Activated CD8-positive, alpha-beta T cell treated with anti-CD3 and anti-CD28 coated beads, Interleukin-2, amount 10 ng/mL, durations not matched to agents 7 days and 5 days (primary cell): ENCODE measurements around the gene CD34. TPM values are rescaled to one million over a fixed set of nuclear protein-coding genes. Genes with fewer than 3 reads are reported as not detected.

Experiments
- ATAC-seq: fragments of 150-1000 bp; cut with Tn5 transposase; one replicate; pipeline ENCODE4 v1.10.0; 2021; ENCODE audit warnings: moderate library complexity
- CTCF ChIA-PET: fragments of 350-600 bp; sonication (Branson Sonifier 250); formaldehyde crosslinking; loops from one replicate; lab custom pipeline; 2021; ENCODE audit warnings: antibody characterized with exemption; lab: Charles Lee
- POLR2A ChIA-PET: fragments of 350-600 bp; sonication (Branson Sonifier 250); formaldehyde crosslinking; loops from one replicate; lab custom pipeline; 2021; ENCODE audit warnings: antibody characterized with exemption; lab: Charles Lee
- DNase-seq: peaks from one replicate; pipeline ENCODE4 v3.0.0-alpha.2; 2020
- H3K27ac Mint-ChIP-seq: one replicate; pipeline ENCODE4 v1.8.0; 2021; ENCODE audit warnings: mild to moderate bottlenecking, mixed read lengths
- H3K27me3 Mint-ChIP-seq: one replicate; pipeline ENCODE4 v1.8.0; 2021; ENCODE audit warnings: low read depth, mixed read lengths
- H3K36me3 Mint-ChIP-seq: one replicate; pipeline ENCODE4 v1.8.0; 2021; ENCODE audit warnings: low read depth, mixed read lengths
- H3K4me1 Mint-ChIP-seq: one replicate; pipeline ENCODE4 v1.8.0; 2021; ENCODE audit warnings: low read depth, mixed read lengths
- H3K4me3 Mint-ChIP-seq: one replicate; pipeline ENCODE4 v1.8.0; 2021; ENCODE audit warnings: mild to moderate bottlenecking, mixed read lengths
- H3K9me3 Mint-ChIP-seq: one replicate; pipeline ENCODE4 v1.8.0; 2022; ENCODE audit warnings: mixed read lengths; ENCODE audit not compliant: insufficient read depth
- total RNA-seq, 2 experiments: library from RNA; stranded (reverse); gene quantifications; one replicate each; pipeline ENCODE4 v1.2.3, GENCODE V29; 2021

The CD34 gene
- total RNA-seq, 2 experiments from 2014 or later, result not detected

GRCh38 chr1:207840380-207840779 is 70.5 kb downstream of the CD34 start:
- H3K4me1 Mint-ChIP-seq, result peaks cover 45% of the 10 kb centered on the region
- H3K27me3 Mint-ChIP-seq, result no peaks in the 10 kb centered on the region
- H3K4me3 Mint-ChIP-seq, result no peak overlapping the region
- no peaks in the 10 kb centered on the region for H3K9me3 Mint-ChIP-seq
- ATAC-seq (no peak), DNase-seq (no peak)
- ChIA-PET POLR2A (no interaction called here), CTCF (interaction anchor here (0.9 to 25.7 kb wide), 3 partner anchors 11 to 44 kb away, joined by 3 to 656 read pairs (median 3); no protein-coding TSS in a partner anchor)
- no peak overlapping the region for H3K27ac Mint-ChIP-seq
- peaks cover 32% of the 10 kb centered on the region for H3K36me3 Mint-ChIP-seq

- ChIA-PET CTCF (interaction anchor here (0.9 to 25.7 kb wide), 3 partner anchors 10 to 46 kb away, joined by 5 to 656 read pairs (median 10); no protein-coding TSS in a partner anchor), POLR2A (interaction anchor here (1.1 to 1.3 kb wide), 2 partner anchors 13 to 15 kb away, joined by 4 to 6 read pairs; no protein-coding TSS in a partner anchor)
- ATAC-seq (no peak), DNase-seq (no peak)
- Mint-ChIP-seq H3K27me3 (no peaks in the 10 kb centered on the region), H3K4me3 (no peak overlapping the region), H3K27ac (peak overlapping the region; percentile 5), H3K9me3 (no peaks in the 10 kb centered on the region), H3K36me3 (peaks cover 29% of the 10 kb centered on the region), H3K4me1 (peaks cover 50% of the 10 kb centered on the region)
Measured at GRCh38 chr1:207839083-207839413, 71.9 kb downstream of the CD34 start.

GRCh38 chr1:207838156-207839082 is 72.5 kb downstream of the CD34 start:
- Mint-ChIP-seq H3K27me3 (no peaks in the 10 kb centered on the region), H3K4me3 (no peak overlapping the region), H3K9me3 (no peaks in the 10 kb centered on the region), H3K36me3 (peaks cover 27% of the 10 kb centered on the region), H3K4me1 (peaks cover 55% of the 10 kb centered on the region), H3K27ac (peak overlapping the region; percentile 16)
- ChIA-PET POLR2A (interaction anchor here (1.1 to 1.3 kb wide), 3 partner anchors 9 to 15 kb away, joined by 3 to 6 read pairs (median 4); no protein-coding TSS in a partner anchor), CTCF (interaction anchor here (0.9 to 25.7 kb wide), 3 partner anchors 9 to 46 kb away, joined by 5 to 656 read pairs (median 10); no protein-coding TSS in a partner anchor)
- DNase-seq (no peak), ATAC-seq (peak; percentile 21)

GRCh38 chr1:207837673-207838072 is 73.3 kb downstream of the CD34 start:
- no peaks in the 10 kb centered on the region for H3K27me3 Mint-ChIP-seq
- H3K36me3 Mint-ChIP-seq, result peaks cover 27% of the 10 kb centered on the region
- POLR2A ChIA-PET, result interaction anchor here (1.2 kb wide), 1 partner anchor 10 kb away, joined by 3 read pairs; no protein-coding TSS in a partner anchor
- no peak overlapping the region for H3K4me3 Mint-ChIP-seq
- CTCF ChIA-PET, result interaction anchor here (1.7 to 25.7 kb wide), 2 partner anchors 8 to 30 kb away, joined by 10 to 656 read pairs; no protein-coding TSS in a partner anchor
- H3K27ac Mint-ChIP-seq, result peak overlapping the region; percentile 6
- ATAC-seq (no peak), DNase-seq (no peak)
- no peaks in the 10 kb centered on the region for H3K9me3 Mint-ChIP-seq
- peaks cover 61% of the 10 kb centered on the region for H3K4me1 Mint-ChIP-seq

- peaks cover 67% of the 10 kb centered on the region for H3K4me1 Mint-ChIP-seq
- peaks cover 31% of the 10 kb centered on the region for H3K36me3 Mint-ChIP-seq
Measured at GRCh38 chr1:207836591-207837347, 74.2 kb downstream of the CD34 start.

GRCh38 chr1:207835958-207836357 is 75.0 kb downstream of the CD34 start:
- CTCF ChIA-PET, result interaction anchor here (0.7 to 25.7 kb wide), 4 partner anchors 12 to 127 kb away, joined by 3 to 656 read pairs (median 56); no protein-coding TSS in a partner anchor
- ATAC-seq (no peak), DNase-seq (no peak)
- Mint-ChIP-seq H3K4me1 (peaks cover 74% of the 10 kb centered on the region), H3K9me3 (no peaks in the 10 kb centered on the region), H3K36me3 (peaks cover 31% of the 10 kb centered on the region), H3K27me3 (no peaks in the 10 kb centered on the region), H3K27ac (no peak overlapping the region), H3K4me3 (no peak overlapping the region)
- POLR2A ChIA-PET, result interaction anchor here (2.2 kb wide), 1 partner anchor 10 kb away, joined by 7 read pairs; no protein-coding TSS in a partner anchor

More at GRCh38 chr1:207836591-207837347, 74.2 kb downstream of the CD34 start:
- DNase-seq (no peak), ATAC-seq (no peak)
- Mint-ChIP-seq H3K9me3 (no peaks in the 10 kb centered on the region), H3K4me3 (no peak overlapping the region), H3K27me3 (no peaks in the 10 kb centered on the region), H3K27ac (no peak overlapping the region)
- ChIA-PET POLR2A (interaction anchor here (2.2 kb wide), 1 partner anchor 11 kb away, joined by 7 read pairs; no protein-coding TSS in a partner anchor), CTCF (interaction anchor here (25.7 kb wide), 1 partner anchor 31 kb away, joined by 656 read pairs; no protein-coding TSS in a partner anchor)

GRCh38 chr1:207833956-207834660 is 76.8 kb downstream of the CD34 start:
- ATAC-seq (no peak), DNase-seq (no peak)
- H3K36me3 Mint-ChIP-seq, result peaks cover 21% of the 10 kb centered on the region
- H3K9me3 Mint-ChIP-seq, result no peaks in the 10 kb centered on the region
- ChIA-PET CTCF (interaction anchor here (1.4 to 25.7 kb wide), 5 partner anchors 8 to 129 kb away, joined by 4 to 656 read pairs (median 14); no protein-coding TSS in a partner anchor), POLR2A (interaction anchor here (1.1 to 2.2 kb wide), 2 partner anchors 8 to 30 kb away, joined by 3 to 7 read pairs; no protein-coding TSS in a partner anchor)
- H3K27ac Mint-ChIP-seq, result peak overlapping the region; percentile 0
- no peaks in the 10 kb centered on the region for H3K27me3 Mint-ChIP-seq
- H3K4me3 Mint-ChIP-seq, result no peak overlapping the region
- H3K4me1 Mint-ChIP-seq, result peaks cover 68% of the 10 kb centered on the region

- H3K4me3 Mint-ChIP-seq, result no peak overlapping the region
- no peaks in the 10 kb centered on the region for H3K27me3 Mint-ChIP-seq
- no peak for DNase-seq
- no peak overlapping the region for H3K27ac Mint-ChIP-seq
- H3K36me3 Mint-ChIP-seq, result peaks cover 17% of the 10 kb centered on the region
- peaks cover 68% of the 10 kb centered on the region for H3K4me1 Mint-ChIP-seq
- no peaks in the 10 kb centered on the region for H3K9me3 Mint-ChIP-seq
- ChIA-PET POLR2A (interaction anchor here (0.8 to 1.5 kb wide), 2 partner anchors 10 to 35 kb away, joined by 3 to 8 read pairs; no protein-coding TSS in a partner anchor), CTCF (interaction anchor here (1.1 to 25.7 kb wide), 6 partner anchors 8 to 130 kb away, joined by 3 to 656 read pairs (median 10); no protein-coding TSS in a partner anchor)
- no peak for ATAC-seq
Measured at GRCh38 chr1:207833381-207833780, 77.5 kb downstream of the CD34 start.

- Mint-ChIP-seq H3K36me3 (peaks cover 14% of the 10 kb centered on the region), H3K27ac (peak overlapping the region; percentile 79), H3K4me3 (no peak overlapping the region), H3K4me1 (peaks cover 70% of the 10 kb centered on the region), H3K9me3 (no peaks in the 10 kb centered on the region), H3K27me3 (no peaks in the 10 kb centered on the region)
- ATAC-seq (no peak), DNase-seq (no peak)
- ChIA-PET POLR2A (interaction anchor here (0.6 to 1.5 kb wide), 3 partner anchors 9 to 50 kb away, joined by 3 to 8 read pairs (median 3); no protein-coding TSS in a partner anchor), CTCF (interaction anchor here (1.1 to 25.7 kb wide), 7 partner anchors 9 to 130 kb away, joined by 3 to 656 read pairs (median 7); no protein-coding TSS in a partner anchor)
Measured at GRCh38 chr1:207832796-207833195, 78.1 kb downstream of the CD34 start.
